ENCODE measurements around the gene RRP1B.

- no peak for TF ChIP-seq CTCF (IDR thresholded peaks at IDR 0.05)
- no peak for TF ChIP-seq POLR2A (IDR thresholded peaks at IDR 0.05)
Measured at GRCh38 chr21:43743947-43744346, 84.6 kb downstream of the RRP1B start.
